Esophagus (tissue), 2 donors: Measurements from ENCODE around the gene FBXW11. TPM values are rescaled to one million over a fixed set of nuclear protein-coding genes. Genes with fewer than 3 reads are reported as not detected.

Experiments
- polyA plus RNA-seq, 2 donors: library from polyadenylated mRNA; stranded (reverse); fragments of 200-250 nt; gene quantifications; one replicate each; pipeline ENCODE4 v1.2.3, GENCODE V29; 2013
- donor health status: healthy with polysubstance abuse.
- donor health status: Bipolar disorder and iron deficiency.

The FBXW11 gene
- polyA plus RNA-seq, 2 donors = 8.9 to 17.4 TPM

Other genes with a start within 250 kb of the FBXW11 start
- not detected for gene SMIM23, start 220.8 kb downstream of the FBXW11 start, polyA plus RNA-seq
- 1 to 10 TPM; 3.9 to 7.7 TPM for gene STK10, start 181.6 kb upstream of the FBXW11 start, polyA plus RNA-seq
- gene EFCAB9, start 187.5 kb upstream of the FBXW11 start, polyA plus RNA-seq = not detected